Mesenchymal stem cell (in vitro differentiated cells and primary cell): ENCODE results near the gene DNAH11.

Experiments used
- DNase-seq: peaks from one replicate; pipeline ENCODE4 v3.0.0-alpha.2; 2013
- H2AFZ ChIP-seq: one replicate; pipeline ENCODE4 v1.6.1; 2013; ENCODE audit warnings: low read depth, mild to moderate bottlenecking, control low read depth, inconsistent platforms, low read length, moderate library complexity
- H2AK5ac ChIP-seq: 2 replicates; pipeline ENCODE4 v1.6.1; 2013; ENCODE audit warnings: low read length, moderate library complexity, mild to moderate bottlenecking, inconsistent platforms; ENCODE audit not compliant: severe bottlenecking
- H2BK120ac ChIP-seq: one replicate; pipeline ENCODE4 v1.6.1; 2013; ENCODE audit warnings: low read depth, mild to moderate bottlenecking, inconsistent platforms, low read length, moderate library complexity
- H2BK12ac ChIP-seq, 2 experiments: one replicate each; pipeline ENCODE4 v1.6.1; 2013; ENCODE audit warnings: inconsistent platforms in 2 of 2, low read length in 2 of 2, mild to moderate bottlenecking in 2 of 2, moderate library complexity in 2 of 2, control low read depth in 1 of 2
- H2BK15ac ChIP-seq: one replicate; pipeline ENCODE4 v1.6.1; 2013; ENCODE audit warnings: mild to moderate bottlenecking, low read depth, inconsistent platforms; ENCODE audit not compliant: poor library complexity, severe bottlenecking
- H2BK5ac ChIP-seq: 2 replicates; pipeline ENCODE4 v1.6.1; 2013; ENCODE audit warnings: low read depth, mild to moderate bottlenecking, low read length, control low read depth, inconsistent platforms; ENCODE audit not compliant: poor library complexity, severe bottlenecking
- H3K14ac ChIP-seq, 2 experiments: one replicate each; pipeline ENCODE4 v1.6.1; 2013; ENCODE audit warnings: inconsistent platforms in 2 of 2, low read length in 2 of 2, control low read depth in 1 of 2, mild to moderate bottlenecking in 1 of 2, moderate library complexity in 1 of 2
- H3K18ac ChIP-seq, 2 experiments: one replicate each; pipeline ENCODE4 v1.6.1; 2013; ENCODE audit warnings: inconsistent platforms in 2 of 2, low read length in 2 of 2, control low read depth in 1 of 2, low read depth in 1 of 2, mild to moderate bottlenecking in 1 of 2
- H3K23ac ChIP-seq, 2 experiments: one replicate each; pipeline ENCODE4 v1.6.1; 2013; ENCODE audit warnings: inconsistent platforms in 2 of 2, low read length in 2 of 2, mild to moderate bottlenecking in 2 of 2, moderate library complexity in 2 of 2, control low read depth in 1 of 2
- H3K27ac ChIP-seq: 2 replicates; pipeline ENCODE4 v1.5.1; 2013; ENCODE audit warnings: mild to moderate bottlenecking, moderate library complexity, low read length, control low read depth, inconsistent platforms; ENCODE audit not compliant: poor library complexity, severe bottlenecking
- H3K27me3 ChIP-seq, 2 experiments: 2 replicates each; pipeline versions ENCODE4 v1.6.1 to v1.7.0; 2013; ENCODE audit warnings: low read length in 2 of 2, mild to moderate bottlenecking in 2 of 2, moderate library complexity in 2 of 2, control low read depth in 1 of 2, inconsistent platforms in 1 of 2; ENCODE audit not compliant: control insufficient read depth in 1 of 2, insufficient read depth in 1 of 2
- H3K36me3 ChIP-seq, 2 experiments: 2 replicates each; pipeline versions ENCODE4 v1.6.1 to v1.7.0; 2013; ENCODE audit warnings: low read length in 2 of 2, control low read depth in 1 of 2, inconsistent platforms in 1 of 2, low read depth in 1 of 2, mild to moderate bottlenecking in 1 of 2; ENCODE audit not compliant: insufficient read depth in 2 of 2, control insufficient read depth in 1 of 2
- H3K4ac ChIP-seq, 2 experiments: one replicate each; pipeline ENCODE4 v1.6.1; 2013; ENCODE audit warnings: inconsistent platforms in 2 of 2, low read length in 2 of 2, mild to moderate bottlenecking in 2 of 2, moderate library complexity in 2 of 2, control low read depth in 1 of 2, low read depth in 1 of 2
- H3K4me1 ChIP-seq: 2 replicates; pipeline ENCODE4 v1.6.1; 2013; ENCODE audit warnings: low read depth, low read length, control low read depth; ENCODE audit not compliant: control insufficient read depth, insufficient read depth
- H3K4me2 ChIP-seq: 2 replicates; pipeline ENCODE4 v1.6.1; 2013; ENCODE audit warnings: low read length, mild to moderate bottlenecking, inconsistent platforms; ENCODE audit not compliant: poor library complexity, severe bottlenecking
- H3K4me3 ChIP-seq, 2 experiments: 2 replicates each; pipeline versions ENCODE4 v1.5.1 to v1.7.0; 2013; ENCODE audit warnings: low read length in 2 of 2, mild to moderate bottlenecking in 2 of 2, control low read depth in 1 of 2, low read depth in 1 of 2; ENCODE audit not compliant: insufficient read depth in 1 of 2
- H3K79me1 ChIP-seq: replicated peaks from 2 replicates; pipeline ENCODE4 v1.6.1; 2013; ENCODE audit warnings: mild to moderate bottlenecking, control low read depth, low read length, inconsistent platforms; ENCODE audit not compliant: poor library complexity, severe bottlenecking
- H3K9ac ChIP-seq: 2 replicates; pipeline ENCODE4 v1.7.0; 2013; ENCODE audit warnings: mild to moderate bottlenecking, low read length, moderate library complexity
- H3K9me3 ChIP-seq: 2 replicates; pipeline ENCODE4 v1.7.0; 2013; ENCODE audit warnings: mild to moderate bottlenecking, low read length; ENCODE audit not compliant: control insufficient read depth
- H4K8ac ChIP-seq: one replicate; pipeline ENCODE4 v1.6.1; 2013; ENCODE audit warnings: inconsistent platforms, mild to moderate bottlenecking, low read length, moderate library complexity
- H4K91ac ChIP-seq: one replicate; pipeline ENCODE4 v1.6.1; 2013; ENCODE audit warnings: mild to moderate bottlenecking, low read length, inconsistent platforms
- WGBS: methylation state at CpG from one replicate; pipeline ENCODE4 v1.1.7; 2013; ENCODE audit warnings: mixed read lengths; 5-methylcytosine and 5-hydroxymethylcytosine counted together

The DNAH11 gene

GRCh38 chr7:21939136-21939857 lies 396.5 kb downstream of the DNAH11 start:
- Histone ChIP-seq H3K36me3 (no peaks in the 10 kb centered on the region), H3K4me1 (peaks cover 14% of the 10 kb centered on the region), H3K27ac (peak overlapping the region; percentile 87), H3K23ac (no peak overlapping the region), H3K27me3 (no peaks in the 10 kb centered on the region), H3K9ac (no peak overlapping the region), H2BK12ac (no peak overlapping the region), H4K8ac (no peak overlapping the region), H2AFZ (no peak overlapping the region), H2BK120ac (no peak overlapping the region), H3K18ac (no peak overlapping the region), H2BK5ac (no peak overlapping the region), H2AK5ac (peak overlapping the region; percentile 83), H3K14ac (no peak overlapping the region), H3K9me3 (peaks cover 7% of the 10 kb centered on the region), H3K4me3 (no peak overlapping the region), H3K4ac (no peak overlapping the region), H3K4me2 (peak overlapping the region; percentile 39), H3K79me1 (peaks cover 12% of the 10 kb centered on the region), H4K91ac (no peak overlapping the region), H2BK15ac (no peak overlapping the region)
- 71% methylated on average over 3 of the region's 4 CpGs for WGBS
- no peak for DNase-seq

DNA sequence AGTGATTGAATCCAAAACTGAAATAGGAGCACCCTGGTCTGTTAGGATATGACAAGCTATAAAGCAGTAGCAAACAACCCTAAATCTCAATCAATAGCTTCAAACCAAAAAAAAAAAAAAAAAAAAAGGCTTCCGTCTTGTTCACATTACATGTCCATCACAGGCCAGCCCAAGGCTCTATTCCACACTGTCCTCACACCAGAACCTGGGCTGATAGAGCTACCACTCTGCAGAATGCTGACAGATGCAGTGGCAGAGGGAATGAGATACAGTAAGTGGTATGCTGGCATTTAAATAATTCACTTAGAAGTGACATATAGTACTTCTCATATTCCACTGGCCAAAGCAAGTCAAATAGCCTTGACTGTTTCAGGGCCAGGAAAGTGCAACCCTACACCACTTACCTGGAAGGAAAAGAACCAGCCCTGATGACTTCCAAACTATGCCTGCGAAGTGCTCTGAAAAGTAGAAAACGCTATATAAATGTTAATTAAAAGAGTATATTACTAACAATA lies 397.1 kb downstream of the DNAH11 start:
- Histone ChIP-seq H3K27me3 (no peaks in the 10 kb centered on the region), H4K8ac (no peak overlapping the region), H3K27ac (peak overlapping the region; percentile 87), H3K14ac (no peak overlapping the region), H2BK15ac (no peak overlapping the region), H3K18ac (no peak overlapping the region), H3K36me3 (no peaks in the 10 kb centered on the region), H3K23ac (no peak overlapping the region), H2BK12ac (no peak overlapping the region), H3K9ac (no peak overlapping the region), H3K4me3 (no peak overlapping the region), H3K79me1 (peaks cover 14% of the 10 kb centered on the region), H2AFZ (no peak overlapping the region), H2AK5ac (no peak overlapping the region), H3K4me2 (peak overlapping the region; percentile 39), H2BK5ac (no peak overlapping the region), H3K4ac (no peak overlapping the region), H3K9me3 (peaks cover 7% of the 10 kb centered on the region), H4K91ac (no peak overlapping the region), H3K4me1 (peaks cover 16% of the 10 kb centered on the region), H2BK120ac (no peak overlapping the region)
- DNase-seq: no peak
- no CpG with 5 or more reads among the region's 3 CpGs for WGBS

DNA sequence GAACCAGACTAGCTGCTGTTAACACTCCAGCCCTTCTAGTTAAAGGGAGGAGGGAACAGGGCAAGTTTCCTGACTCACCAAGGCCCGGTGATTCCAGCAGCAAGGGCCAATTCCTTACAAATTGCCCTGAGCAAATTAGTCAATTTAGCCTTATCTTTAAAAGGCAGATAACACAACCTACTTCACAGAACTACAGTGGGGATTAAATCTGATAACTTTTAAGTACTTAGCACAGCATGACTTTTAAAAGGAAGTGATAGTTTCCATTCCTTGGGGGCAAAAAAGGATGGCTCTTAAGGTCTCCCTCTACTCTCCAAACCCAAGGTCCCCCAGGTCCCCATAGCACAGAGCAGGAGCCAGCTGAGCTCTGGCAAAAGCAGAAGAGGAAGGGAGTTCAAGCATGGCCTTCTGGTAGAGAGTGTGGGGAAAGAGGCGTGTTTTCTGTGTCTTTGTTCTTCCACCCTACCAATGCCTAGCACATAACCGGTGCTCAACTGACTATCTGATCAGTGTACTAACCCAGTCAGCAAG lies 398.8 kb downstream of the DNAH11 start:
- Histone ChIP-seq H3K27me3 (no peaks in the 10 kb centered on the region), H3K4me3 (no peak overlapping the region), H4K8ac (peak overlapping the region; percentile 84), H3K14ac (no peak overlapping the region), H3K23ac (no peak overlapping the region), H3K27ac (no peak overlapping the region), H3K18ac (no peak overlapping the region), H3K4me1 (peaks cover 24% of the 10 kb centered on the region), H2AFZ (no peak overlapping the region), H2BK120ac (no peak overlapping the region), H3K9ac (no peak overlapping the region), H2BK12ac (peak overlapping the region in 1 of 2 experiments; percentile 29), H3K79me1 (peaks cover 13% of the 10 kb centered on the region), H2BK15ac (no peak overlapping the region), H4K91ac (no peak overlapping the region), H3K36me3 (no peaks in the 10 kb centered on the region), H3K4ac (no peak overlapping the region), H3K4me2 (no peak overlapping the region), H2AK5ac (no peak overlapping the region), H3K9me3 (peaks cover 1% of the 10 kb centered on the region), H2BK5ac (no peak overlapping the region)
- WGBS: 46% methylated on average over 3 of the region's 3 CpGs
- peak; percentile 51 for DNase-seq

DNA sequence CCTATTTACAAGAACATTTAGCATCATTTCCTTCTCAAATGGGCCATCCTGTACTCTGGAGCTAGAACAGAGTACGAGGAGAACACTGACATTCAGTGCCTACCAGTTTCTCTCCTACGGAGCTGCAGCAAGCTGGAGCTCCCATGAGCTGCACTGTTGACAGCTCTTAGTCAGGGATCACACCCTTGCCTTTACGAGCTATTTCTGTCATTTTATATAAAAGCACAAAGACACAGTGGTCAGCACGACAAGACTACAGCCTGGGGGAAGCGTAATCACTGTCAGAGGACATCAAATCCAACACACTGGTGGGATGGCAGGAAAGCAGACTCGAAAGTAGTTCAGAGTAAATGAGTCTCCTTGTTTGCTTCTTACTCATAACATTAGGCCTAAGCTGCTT lies 400.1 kb downstream of the DNAH11 start:
- Histone ChIP-seq H3K4ac (no peak overlapping the region), H3K27me3 (no peaks in the 10 kb centered on the region), H4K8ac (no peak overlapping the region), H3K79me1 (peaks cover 9% of the 10 kb centered on the region), H2BK5ac (no peak overlapping the region), H3K4me1 (peaks cover 24% of the 10 kb centered on the region), H3K36me3 (no peaks in the 10 kb centered on the region), H3K9me3 (no peaks in the 10 kb centered on the region), H3K9ac (no peak overlapping the region), H2BK12ac (peak overlapping the region; percentile 21 to 33), H2AK5ac (peak overlapping the region; percentile 74), H2AFZ (peak overlapping the region; percentile 5), H3K14ac (no peak overlapping the region), H3K4me2 (no peak overlapping the region), H2BK15ac (no peak overlapping the region), H3K23ac (no peak overlapping the region), H2BK120ac (no peak overlapping the region), H3K27ac (no peak overlapping the region), H4K91ac (no peak overlapping the region), H3K4me3 (no peak overlapping the region), H3K18ac (no peak overlapping the region)
- 31% methylated on average over 6 of the region's 6 CpGs for WGBS
- peak; percentile 55 for DNase-seq
